MM.1S (cell line): ENCODE measurements around the gene CREB3L2.

Source experiments
- DNase-seq: peaks from one replicate; pipeline ENCODE4 v3.0.0-alpha.2; 2015
- H2AFZ ChIP-seq: fragments of 300-600 bp; sonication (generic); 2 replicates; pipeline ENCODE4 v1.6.0; 2016; ENCODE audit warnings: antibody characterized with exemption, low read length
- H3F3A ChIP-seq: fragments of 300-600 bp; sonication (generic); 2 replicates; pipeline ENCODE4 v1.6.1; 2016; ENCODE audit warnings: mild to moderate bottlenecking, antibody characterized with exemption, low read length, moderate library complexity, mixed read lengths; ENCODE audit not compliant: insufficient read depth
- H3K27ac ChIP-seq: fragments of 300-600 bp; sonication (generic); 2 replicates; pipeline ENCODE4 v1.5.1; 2016; ENCODE audit warnings: mild to moderate bottlenecking, low read length
- H3K27me3 ChIP-seq: fragments of 300-600 bp; sonication (generic); replicated peaks from 2 replicates; pipeline ENCODE4 v1.6.0; 2016; ENCODE audit warnings: low read length; ENCODE audit not compliant: insufficient read depth
- H3K36me3 ChIP-seq: fragments of 300-600 bp; sonication (generic); replicated peaks from 2 replicates; pipeline ENCODE4 v1.6.1; 2016; ENCODE audit warnings: mild to moderate bottlenecking, low read length, mixed read lengths; ENCODE audit not compliant: insufficient read depth
- H3K4me1 ChIP-seq: fragments of 300-600 bp; sonication (generic); 2 replicates; pipeline ENCODE4 v1.6.1; 2016; ENCODE audit warnings: low read length, mixed read lengths
- H3K4me2 ChIP-seq: fragments of 300-600 bp; sonication (generic); 2 replicates; pipeline ENCODE4 v1.6.0; 2016; ENCODE audit warnings: low read depth, low read length
- H3K4me3 ChIP-seq: fragments of 300-600 bp; sonication (generic); 2 replicates; pipeline ENCODE4 v1.5.1; 2016; ENCODE audit warnings: low read length, mixed read lengths
- H3K79me2 ChIP-seq: fragments of 300-600 bp; sonication (generic); 2 replicates; pipeline ENCODE4 v1.6.1; 2016; ENCODE audit warnings: mixed run types, low read length, mixed read lengths
- H3K9ac ChIP-seq: fragments of 300-600 bp; sonication (generic); 2 replicates; pipeline ENCODE4 v1.6.1; 2016; ENCODE audit warnings: low read length, mixed read lengths
- H3K9me2 ChIP-seq: fragments of 300-600 bp; sonication (generic); replicated peaks from 2 replicates; pipeline ENCODE4 v1.6.1; 2016; ENCODE audit warnings: mild to moderate bottlenecking, low read length, mixed read lengths; ENCODE audit not compliant: insufficient read depth
- H3K9me3 ChIP-seq: fragments of 300-600 bp; sonication (generic); replicated peaks from 2 replicates; pipeline ENCODE4 v1.6.1; 2016; ENCODE audit warnings: mild to moderate bottlenecking, low read length, mixed read lengths; ENCODE audit not compliant: insufficient read depth
- H4K20me1 ChIP-seq: fragments of 300-600 bp; sonication (generic); 2 replicates; pipeline ENCODE4 v1.6.1; 2016; ENCODE audit warnings: mild to moderate bottlenecking, low read length, moderate library complexity, mixed read lengths; ENCODE audit not compliant: insufficient read depth
- CTCF ChIP-seq: fragments of 300-600 bp; sonication (generic); IDR thresholded peaks from 2 replicates; pipeline ENCODE4 v1.5.1; 2016; ENCODE audit warnings: antibody characterized with exemption, low read length, mixed read lengths
- EZH2 ChIP-seq: fragments of 300-600 bp; sonication (generic); optimal IDR thresholded peaks from 2 replicates; pipeline ENCODE3; 2017; ENCODE audit warnings: low read depth, mild to moderate bottlenecking, antibody characterized with exemption, low read length, mixed read lengths
- EZH2phosphoT487 ChIP-seq: fragments of 300-600 bp; sonication (generic); IDR thresholded peaks from 2 replicates; pipeline ENCODE4 v1.6.1; 2018; ENCODE audit warnings: antibody characterized with exemption, low read length

The CREB3L2 gene

GRCh38 chr7:137956591-137956990 lies 45.3 kb downstream of the CREB3L2 start:
- TF ChIP-seq EZH2 (no peak), EZH2phosphoT487 (no peak), CTCF (no peak)
- no peak for DNase-seq
- Histone ChIP-seq H3K4me1 (no peaks in the 10 kb centered on the region), H3K4me2 (no peak overlapping the region), H3K36me3 (0 out of 2 replicates have a peak, but pooled peaks cover 8% of the 10 kb centered on the region), H3K9ac (no peak overlapping the region), H3K9me3 (no peaks in the 10 kb centered on the region), H3K27me3 (no peaks in the 10 kb centered on the region), H3F3A (no peaks in the 10 kb centered on the region), H2AFZ (no peak overlapping the region), H3K4me3 (no peak overlapping the region), H3K27ac (no peak overlapping the region), H3K79me2 (peaks cover 97% of the 10 kb centered on the region), H4K20me1 (no peaks in the 10 kb centered on the region), H3K9me2 (no peaks in the 10 kb centered on the region)

DNA sequence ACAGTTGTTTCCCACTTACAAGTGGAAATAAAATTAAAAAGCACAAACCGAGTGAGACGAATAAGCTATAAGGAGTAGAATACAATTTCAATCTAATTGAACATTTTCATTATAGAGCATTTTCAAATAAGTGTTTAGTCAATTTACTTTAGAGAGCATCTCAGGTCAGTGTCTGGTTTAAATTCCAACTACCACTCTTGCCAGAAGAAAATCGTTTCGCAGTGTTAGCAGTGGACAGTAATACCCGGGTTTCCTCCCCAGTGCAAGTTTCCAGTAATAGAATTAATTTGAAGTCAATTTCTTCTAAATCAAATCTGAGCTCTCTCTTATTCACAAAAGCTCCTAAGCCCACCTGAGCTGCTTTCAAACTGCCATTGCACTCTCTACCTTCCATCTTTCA lies 45.7 kb downstream of the CREB3L2 start:
- Histone ChIP-seq H3K9me3 (no peaks in the 10 kb centered on the region), H2AFZ (no peak overlapping the region), H3F3A (no peaks in the 10 kb centered on the region), H3K9me2 (no peaks in the 10 kb centered on the region), H3K4me2 (no peak overlapping the region), H3K4me3 (no peak overlapping the region), H3K27me3 (no peaks in the 10 kb centered on the region), H4K20me1 (no peaks in the 10 kb centered on the region), H3K36me3 (0 out of 2 replicates have a peak, but pooled peaks cover 8% of the 10 kb centered on the region), H3K9ac (no peak overlapping the region), H3K27ac (no peak overlapping the region), H3K4me1 (no peaks in the 10 kb centered on the region), H3K79me2 (peaks cover 97% of the 10 kb centered on the region)
- TF ChIP-seq CTCF (no peak), EZH2 (no peak), EZH2phosphoT487 (no peak)
- DNase-seq: no peak

DNA sequence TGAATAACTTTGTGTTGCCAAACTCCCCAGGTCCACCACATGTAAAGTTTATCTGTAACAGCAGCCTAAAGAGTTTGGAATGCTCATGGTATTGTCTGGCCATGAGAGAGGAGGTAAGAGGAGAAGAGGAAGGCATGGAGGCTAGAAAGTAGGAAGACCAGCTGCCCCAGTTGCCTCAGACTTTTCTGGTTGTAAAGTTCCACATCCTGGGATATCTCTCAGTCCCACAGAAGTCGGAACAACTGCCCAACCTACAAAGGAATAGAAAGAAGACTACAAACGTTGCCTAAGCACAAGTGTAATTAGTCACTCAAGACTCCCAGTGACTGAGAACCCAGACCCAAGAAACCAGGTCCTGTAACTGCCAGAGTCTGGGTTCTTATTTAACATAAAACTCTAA lies 47.3 kb downstream of the CREB3L2 start:
- 0 out of 2 replicates have a peak, but pooled peaks cover 8% of the 10 kb centered on the region for H3K36me3 ChIP-seq
- no peaks in the 10 kb centered on the region for H3K9me3 ChIP-seq
- H2AFZ ChIP-seq: no peak overlapping the region
- H3K4me1 ChIP-seq: no peaks in the 10 kb centered on the region
- DNase-seq: no peak
- no peak overlapping the region for H3K4me3 ChIP-seq
- H3F3A ChIP-seq: no peaks in the 10 kb centered on the region
- TF ChIP-seq CTCF (no peak), EZH2 (no peak), EZH2phosphoT487 (no peak)
- H3K9me2 ChIP-seq: no peaks in the 10 kb centered on the region
- H3K27me3 ChIP-seq: no peaks in the 10 kb centered on the region
- H4K20me1 ChIP-seq: no peaks in the 10 kb centered on the region
- H3K4me2 ChIP-seq: no peak overlapping the region
- H3K9ac ChIP-seq: no peak overlapping the region
- peaks cover 100% of the 10 kb centered on the region for H3K79me2 ChIP-seq
- H3K27ac ChIP-seq: no peak overlapping the region
